Lower leg skin (tissue), 3 donors: ENCODE data around the gene SAPCD2.

Experiments used
- POLR2A ChIP-seq, 2 donors: fragments of 450-650 bp; IDR thresholded peaks; one replicate each; pipeline ENCODE4 v1.6.1; 2016 to 2017; ENCODE audit warnings: antibody characterized with exemption in 2 of 2, mild to moderate bottlenecking in 1 of 2, moderate library complexity in 1 of 2
- TF ChIP-seq, protein P1 (sequence below), 3 donors: fragments of 450-650 bp; IDR thresholded peaks; one replicate each; pipeline ENCODE4 v1.5.1; 2016; ENCODE audit warnings: antibody characterized with exemption in 3 of 3, mild to moderate bottlenecking in 3 of 3, moderate library complexity in 2 of 3

DNA sequence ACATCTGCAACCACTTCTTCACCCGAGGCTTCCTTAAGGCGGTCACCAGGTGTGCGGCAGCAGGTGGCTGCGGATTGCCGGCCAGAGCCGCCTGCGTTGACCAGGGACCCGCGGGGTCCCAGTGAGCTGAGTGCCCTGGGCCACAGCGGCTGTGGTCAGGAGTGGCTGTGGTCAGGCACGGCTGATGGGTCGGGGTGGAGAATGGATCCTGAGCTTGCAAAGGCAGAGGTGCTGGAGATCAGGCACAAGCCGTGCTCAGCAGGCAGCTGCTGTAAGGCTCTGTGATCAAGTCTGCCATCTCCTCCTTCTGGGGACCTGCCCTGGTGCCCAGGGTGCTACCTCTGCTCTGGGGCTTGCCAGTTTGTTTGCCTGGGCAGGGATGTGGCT, 9.0 kb upstream of the SAPCD2 start:
- no peak for TF ChIP-seq POLR2A (IDR thresholded peaks at IDR 0.05)
- TF ChIP-seq, protein P1, sequence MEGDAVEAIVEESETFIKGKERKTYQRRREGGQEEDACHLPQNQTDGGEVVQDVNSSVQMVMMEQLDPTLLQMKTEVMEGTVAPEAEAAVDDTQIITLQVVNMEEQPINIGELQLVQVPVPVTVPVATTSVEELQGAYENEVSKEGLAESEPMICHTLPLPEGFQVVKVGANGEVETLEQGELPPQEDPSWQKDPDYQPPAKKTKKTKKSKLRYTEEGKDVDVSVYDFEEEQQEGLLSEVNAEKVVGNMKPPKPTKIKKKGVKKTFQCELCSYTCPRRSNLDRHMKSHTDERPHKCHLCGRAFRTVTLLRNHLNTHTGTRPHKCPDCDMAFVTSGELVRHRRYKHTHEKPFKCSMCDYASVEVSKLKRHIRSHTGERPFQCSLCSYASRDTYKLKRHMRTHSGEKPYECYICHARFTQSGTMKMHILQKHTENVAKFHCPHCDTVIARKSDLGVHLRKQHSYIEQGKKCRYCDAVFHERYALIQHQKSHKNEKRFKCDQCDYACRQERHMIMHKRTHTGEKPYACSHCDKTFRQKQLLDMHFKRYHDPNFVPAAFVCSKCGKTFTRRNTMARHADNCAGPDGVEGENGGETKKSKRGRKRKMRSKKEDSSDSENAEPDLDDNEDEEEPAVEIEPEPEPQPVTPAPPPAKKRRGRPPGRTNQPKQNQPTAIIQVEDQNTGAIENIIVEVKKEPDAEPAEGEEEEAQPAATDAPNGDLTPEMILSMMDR (IDR thresholded peaks at IDR 0.05): no peak
